Keratinocyte (primary cell): ENCODE data around the gene ALK. TPM values are rescaled to one million over a fixed set of nuclear protein-coding genes. Genes with fewer than 3 reads are reported as not detected.
"Not testable (repeated sequence)": the region's sequence is repeated elsewhere in the genome, so short reads cannot be mapped to it uniquely, and the experiment has no call there.

Source experiments
- DNase-seq: peaks from one replicate; pipeline ENCODE4 v3.0.0-alpha.2; 2011; ENCODE audit warnings: low read depth, missing footprints, low spot score
- FAIRE-seq: peaks from 2 replicates; lab custom pipeline; 2011; peaks lifted over from hg19 to GRCh38; lab: Jason Lieb, UNC
- H2AFZ ChIP-seq: 2 replicates; pipeline ENCODE4 v1.6.0; 2012; ENCODE audit warnings: low read length, control low read depth, inconsistent platforms; ENCODE audit not compliant: control insufficient read depth
- H3K27ac ChIP-seq: 2 replicates; pipeline ENCODE4 v1.5.1; 2011; ENCODE audit warnings: low read length; ENCODE audit not compliant: control insufficient read depth, insufficient read depth
- H3K27me3 ChIP-seq: 3 replicates; pipeline ENCODE4 v1.6.0; 2011; ENCODE audit warnings: low read length; ENCODE audit not compliant: control insufficient read depth, insufficient read depth; ENCODE audit errors: extremely low read depth
- H3K36me3 ChIP-seq, 2 experiments: 2 replicates in 1 of 2; 3 replicates in 1 of 2; pipeline ENCODE4 v1.5.1; 2011; ENCODE audit warnings: low read length in 2 of 2, mild to moderate bottlenecking in 1 of 2; ENCODE audit not compliant: control insufficient read depth in 2 of 2, insufficient read depth in 2 of 2; ENCODE audit errors: extremely low read depth in 1 of 2
- H3K4me1 ChIP-seq: 3 replicates; pipeline ENCODE4 v1.5.1; 2011; ENCODE audit warnings: low read length; ENCODE audit not compliant: control insufficient read depth, insufficient read depth; ENCODE audit errors: extremely low read depth
- H3K4me2 ChIP-seq: 3 replicates; pipeline ENCODE4 v1.6.0; 2011; ENCODE audit warnings: low read depth, low read length; ENCODE audit not compliant: control insufficient read depth, insufficient read depth; ENCODE audit errors: extremely low read depth
- H3K4me3 ChIP-seq, 3 experiments: fragments of 200-600 bp in 1 of 3; sonication (generic) in 1 of 3; 2 replicates in 2 of 3; 3 replicates in 1 of 3; pipeline ENCODE4 v1.5.1; 2011 to 2016; ENCODE audit warnings: low read length in 3 of 3, mild to moderate bottlenecking in 3 of 3, control low read depth in 2 of 3, inconsistent platforms in 1 of 3, low read depth in 1 of 3, mixed read lengths in 1 of 3, mixed run types in 1 of 3, moderate library complexity in 1 of 3; ENCODE audit not compliant: control insufficient read depth in 2 of 3, insufficient read depth in 2 of 3; ENCODE audit errors: extremely low read depth in 1 of 3
- H3K79me2 ChIP-seq: 2 replicates; pipeline ENCODE4 v1.6.0; 2012; ENCODE audit warnings: low read length; ENCODE audit not compliant: control insufficient read depth, insufficient read depth
- H3K9ac ChIP-seq: 3 replicates; pipeline ENCODE4 v1.6.0; 2011; ENCODE audit warnings: low read length; ENCODE audit not compliant: control insufficient read depth, insufficient read depth; ENCODE audit errors: extremely low read depth
- H3K9me1 ChIP-seq: 3 replicates; pipeline ENCODE4 v1.6.0; 2011; ENCODE audit warnings: low read length; ENCODE audit not compliant: control insufficient read depth, insufficient read depth; ENCODE audit errors: extremely low read depth
- H3K9me3 ChIP-seq: 2 replicates; pipeline ENCODE4 v1.5.1; 2012; ENCODE audit warnings: low read depth, low read length; ENCODE audit not compliant: control insufficient read depth
- H4K20me1 ChIP-seq: 3 replicates; pipeline ENCODE4 v1.6.0; 2011; ENCODE audit warnings: low read length; ENCODE audit not compliant: control insufficient read depth, insufficient read depth; ENCODE audit errors: extremely low read depth
- CTCF ChIP-seq, 3 experiments: IDR thresholded peaks in 1 of 3; conservative IDR thresholded peaks in 1 of 3; optimal IDR thresholded peaks in 1 of 3; 2 replicates in 2 of 3; 3 replicates in 1 of 3; pipeline versions ENCODE3 to v1.5.1; 2011; ENCODE audit warnings: low read length in 3 of 3, mild to moderate bottlenecking in 3 of 3, moderate library complexity in 2 of 3, control low read depth in 1 of 3, inconsistent platforms in 1 of 3; ENCODE audit not compliant: insufficient read depth in 2 of 3; ENCODE audit errors: extremely low read depth in 1 of 3
- EZH2 ChIP-seq: IDR thresholded peaks from one replicate; pipeline ENCODE4 v1.6.1; 2012; ENCODE audit warnings: inconsistent platforms, mild to moderate bottlenecking, low read length, moderate library complexity
- dilution Hi-C: fragments of 300-500 bp; cut with MboI; formaldehyde crosslinking; loops from one replicate; pipeline ENCODE4 v1.7.0; 2020; ENCODE audit warnings: low sequenced_read_pairs; ENCODE audit not compliant: extremely low pct_ligation_motif_present
- polyA plus RNA-seq, 5 experiments: library from polyadenylated mRNA; depleted of rRNA in 3 of 5; stranded (reverse) in 3 of 5; stranded (forward) in 1 of 5; unstranded in 1 of 5; fragments of >200 nt; gene quantifications; 1 replicate in 1 of 5; 2 replicates in 3 of 5; 3 replicates in 1 of 5; pipeline versions ENCODE4 v1.2.1 to v1.2.3, GENCODE V29; 2011 to 2012; ENCODE audit warnings: missing spikeins in 2 of 5, low read depth in 1 of 5, low replicate concordance in 1 of 5

The ALK gene
- polyA plus RNA-seq, 1 donor (not counting 4 experiments of a cell fraction or from before 2014, with no cell fraction given) = not detected

- H3K79me2 ChIP-seq = no peaks in the 10 kb centered on the region
- dilution Hi-C loops = no loop called here
- TF ChIP-seq EZH2 (no peak), CTCF (optimal IDR thresholded peaks at IDR 0.05 in 1 of 3, IDR thresholded peaks at IDR 0.05 in 1 of 3, conservative IDR thresholded peaks at IDR 0.05 in 1 of 3; ENCODE audit: extremely low read depth in 1 of 3, insufficient read depth in 2 of 3, low read length in 3 of 3) (no peak)
- H3K9me3 ChIP-seq = no peaks in the 10 kb centered on the region
- no peaks in the 10 kb centered on the region for H3K9me1 ChIP-seq
- FAIRE-seq (no peak), DNase-seq (no peak)
- no peak overlapping the region for H3K4me2 ChIP-seq
- peaks cover 9% of the 10 kb centered on the region for H3K4me1 ChIP-seq
- H2AFZ ChIP-seq = no peak overlapping the region
- no peak overlapping the region for H3K4me3 ChIP-seq
- no peak overlapping the region for H3K27ac ChIP-seq
- H3K27me3 ChIP-seq = peaks cover 3% of the 10 kb centered on the region
- H3K36me3 ChIP-seq = no peaks in the 10 kb centered on the region
- H3K9ac ChIP-seq = no peak overlapping the region
- no peaks in the 10 kb centered on the region for H4K20me1 ChIP-seq
These were observed 662.2 kb downstream of the ALK start for GRCh38 chr2:29259221-29259620.

GRCh38 chr2:29255004-29255403 is 666.4 kb downstream of the ALK start:
- FAIRE-seq (no peak), DNase-seq (no peak)
- no peak overlapping the region for H2AFZ ChIP-seq
- H3K4me3 ChIP-seq = no peak overlapping the region
- peaks cover 3% of the 10 kb centered on the region for H3K27me3 ChIP-seq
- H3K4me1 ChIP-seq = peaks cover 3% of the 10 kb centered on the region
- dilution Hi-C loops = no loop called here
- H3K36me3 ChIP-seq = no peaks in the 10 kb centered on the region
- no peak for TF ChIP-seq CTCF (optimal IDR thresholded peaks at IDR 0.05 in 1 of 3, IDR thresholded peaks at IDR 0.05 in 1 of 3, conservative IDR thresholded peaks at IDR 0.05 in 1 of 3; ENCODE audit: extremely low read depth in 1 of 3, insufficient read depth in 2 of 3, low read length in 3 of 3)
- TF ChIP-seq EZH2 = no peak
- H3K27ac ChIP-seq = no peak overlapping the region
- no peak overlapping the region for H3K9ac ChIP-seq
- no peaks in the 10 kb centered on the region for H3K9me1 ChIP-seq
- H3K9me3 ChIP-seq = no peaks in the 10 kb centered on the region
- no peaks in the 10 kb centered on the region for H3K79me2 ChIP-seq
- no peak overlapping the region for H3K4me2 ChIP-seq
- no peaks in the 10 kb centered on the region for H4K20me1 ChIP-seq

GRCh38 chr2:29253495-29254275 is 667.7 kb downstream of the ALK start:
- FAIRE-seq, dilution Hi-C loops: not testable (repeated sequence)

More at GRCh38 chr2:29253495-29254275, 667.7 kb downstream of the ALK start:
- H3K4me2 ChIP-seq, H3K4me3 ChIP-seq, DNase-seq, H3K27me3 ChIP-seq, H3K9me3 ChIP-seq, H3K36me3 ChIP-seq, H2AFZ ChIP-seq, H3K9ac ChIP-seq, H4K20me1 ChIP-seq, H3K79me2 ChIP-seq, H3K27ac ChIP-seq, H3K9me1 ChIP-seq, H3K4me1 ChIP-seq: not testable (repeated sequence)
